ENCODE results near the gene TMEM167B. TPM values are rescaled to one million over a fixed set of nuclear protein-coding genes. Genes with fewer than 3 reads are reported as not detected.

TMEM167B gene
- polyA plus RNA-seq, 1 donor (not counting 4 experiments of a cell fraction or from before 2014, with no cell fraction given) = 15.7 TPM

GRCh38 chr1:109056064-109056463 is 34.5 kb upstream of the TMEM167B start:
- H3K9me1 ChIP-seq (ENCODE audit: control insufficient read depth, extremely low read depth, insufficient read depth, low read length) = no peaks in the 10 kb centered on the region
- H4K20me1 ChIP-seq (ENCODE audit: control insufficient read depth, extremely low read depth, insufficient read depth, low read length) = no peaks in the 10 kb centered on the region
- H3K27ac ChIP-seq (ENCODE audit: control insufficient read depth, insufficient read depth, low read length) = no peak overlapping the region
- FAIRE-seq = no peak
- H3K79me2 ChIP-seq (ENCODE audit: control insufficient read depth, insufficient read depth, low read length) = no peaks in the 10 kb centered on the region
- no peak overlapping the region for H3K4me2 ChIP-seq (ENCODE audit: control insufficient read depth, extremely low read depth, insufficient read depth, low read depth, low read length)
- H3K36me3 ChIP-seq (ENCODE audit: control insufficient read depth in 2 of 2, extremely low read depth in 1 of 2, insufficient read depth in 2 of 2, low read length in 2 of 2) = no peaks in the 10 kb centered on the region
- no peak overlapping the region for H3K4me3 ChIP-seq (ENCODE audit: control insufficient read depth in 2 of 3, extremely low read depth in 1 of 3, insufficient read depth in 2 of 3, low read depth in 1 of 3, low read length in 3 of 3)
- TF ChIP-seq, protein P1, sequence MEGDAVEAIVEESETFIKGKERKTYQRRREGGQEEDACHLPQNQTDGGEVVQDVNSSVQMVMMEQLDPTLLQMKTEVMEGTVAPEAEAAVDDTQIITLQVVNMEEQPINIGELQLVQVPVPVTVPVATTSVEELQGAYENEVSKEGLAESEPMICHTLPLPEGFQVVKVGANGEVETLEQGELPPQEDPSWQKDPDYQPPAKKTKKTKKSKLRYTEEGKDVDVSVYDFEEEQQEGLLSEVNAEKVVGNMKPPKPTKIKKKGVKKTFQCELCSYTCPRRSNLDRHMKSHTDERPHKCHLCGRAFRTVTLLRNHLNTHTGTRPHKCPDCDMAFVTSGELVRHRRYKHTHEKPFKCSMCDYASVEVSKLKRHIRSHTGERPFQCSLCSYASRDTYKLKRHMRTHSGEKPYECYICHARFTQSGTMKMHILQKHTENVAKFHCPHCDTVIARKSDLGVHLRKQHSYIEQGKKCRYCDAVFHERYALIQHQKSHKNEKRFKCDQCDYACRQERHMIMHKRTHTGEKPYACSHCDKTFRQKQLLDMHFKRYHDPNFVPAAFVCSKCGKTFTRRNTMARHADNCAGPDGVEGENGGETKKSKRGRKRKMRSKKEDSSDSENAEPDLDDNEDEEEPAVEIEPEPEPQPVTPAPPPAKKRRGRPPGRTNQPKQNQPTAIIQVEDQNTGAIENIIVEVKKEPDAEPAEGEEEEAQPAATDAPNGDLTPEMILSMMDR (optimal IDR thresholded peaks at IDR 0.05 in 1 of 3, IDR thresholded peaks at IDR 0.05 in 1 of 3, conservative IDR thresholded peaks at IDR 0.05 in 1 of 3; ENCODE audit: extremely low read depth in 1 of 3, insufficient read depth in 2 of 3, low read length in 3 of 3) = no peak
- no peak for TF ChIP-seq EZH2 (IDR thresholded peaks at IDR 0.05; ENCODE audit: low read length)
- no peak for DNase-seq (ENCODE audit: low read depth, low spot score)
- dilution Hi-C loops (cut with MboI; ENCODE audit: extremely low pct_ligation_motif_present, low sequenced_read_pairs) = no loop called here
- H3K9ac ChIP-seq (ENCODE audit: control insufficient read depth, extremely low read depth, insufficient read depth, low read length) = no peak overlapping the region
- peaks cover 10% of the 10 kb centered on the region for H3K4me1 ChIP-seq (ENCODE audit: control insufficient read depth, extremely low read depth, insufficient read depth, low read length)
- H3K27me3 ChIP-seq (ENCODE audit: control insufficient read depth, extremely low read depth, insufficient read depth, low read length) = no peaks in the 10 kb centered on the region
- no peak overlapping the region for H2AFZ ChIP-seq (ENCODE audit: control insufficient read depth, low read length)
- no peaks in the 10 kb centered on the region for H3K9me3 ChIP-seq (ENCODE audit: control insufficient read depth, low read depth, low read length)

- Histone ChIP-seq H3K4me2 (ENCODE audit: control insufficient read depth, extremely low read depth, insufficient read depth, low read depth, low read length) (no peak overlapping the region), H3K79me2 (ENCODE audit: control insufficient read depth, insufficient read depth, low read length) (no peaks in the 10 kb centered on the region), H3K4me1 (ENCODE audit: control insufficient read depth, extremely low read depth, insufficient read depth, low read length) (peaks cover 4% of the 10 kb centered on the region), H3K4me3 (ENCODE audit: control insufficient read depth in 2 of 3, extremely low read depth in 1 of 3, insufficient read depth in 2 of 3, low read depth in 1 of 3, low read length in 3 of 3) (no peak overlapping the region), H3K36me3 (ENCODE audit: control insufficient read depth in 2 of 2, extremely low read depth in 1 of 2, insufficient read depth in 2 of 2, low read length in 2 of 2) (peaks cover 0 to 4% of the 10 kb centered on the region in 2 experiments), H2AFZ (ENCODE audit: control insufficient read depth, low read length) (no peak overlapping the region), H4K20me1 (ENCODE audit: control insufficient read depth, extremely low read depth, insufficient read depth, low read length) (no peaks in the 10 kb centered on the region), H3K9me1 (ENCODE audit: control insufficient read depth, extremely low read depth, insufficient read depth, low read length) (no peaks in the 10 kb centered on the region), H3K9me3 (ENCODE audit: control insufficient read depth, low read depth, low read length) (no peaks in the 10 kb centered on the region), H3K9ac (ENCODE audit: control insufficient read depth, extremely low read depth, insufficient read depth, low read length) (no peak overlapping the region), H3K27me3 (ENCODE audit: control insufficient read depth, extremely low read depth, insufficient read depth, low read length) (no peaks in the 10 kb centered on the region), H3K27ac (ENCODE audit: control insufficient read depth, insufficient read depth, low read length) (no peak overlapping the region)
- FAIRE-seq (no peak), DNase-seq (ENCODE audit: low read depth, low spot score) (no peak)
- TF ChIP-seq, protein P1 (optimal IDR thresholded peaks at IDR 0.05 in 1 of 3, IDR thresholded peaks at IDR 0.05 in 1 of 3, conservative IDR thresholded peaks at IDR 0.05 in 1 of 3; ENCODE audit: extremely low read depth in 1 of 3, insufficient read depth in 2 of 3, low read length in 3 of 3) = no peak
- no peak for TF ChIP-seq EZH2 (IDR thresholded peaks at IDR 0.05; ENCODE audit: low read length)
- dilution Hi-C loops (cut with MboI; ENCODE audit: extremely low pct_ligation_motif_present, low sequenced_read_pairs) = no loop called here
Observed at GRCh38 chr1:109059026-109059425, 31.5 kb upstream of the TMEM167B start.

All from keratinocyte (primary cell).